Hepatocyte (in vitro differentiated cells): ENCODE data around the gene NR3C2.

ENCODE experiments used
- EZH2 ChIP-seq: fragments of 200-600 bp; sonication (generic); IDR thresholded peaks from 2 replicates; pipeline ENCODE4 v1.6.1; 2016; ENCODE audit warnings: antibody characterized with exemption, mild to moderate bottlenecking, borderline replicate concordance
- TF ChIP-seq, protein P1 (sequence below): fragments of 200-600 bp; sonication (generic); IDR thresholded peaks from 2 replicates; pipeline ENCODE4 v1.5.1; 2016; ENCODE audit warnings: antibody characterized with exemption, mild to moderate bottlenecking; ENCODE audit not compliant: poor library complexity

DNA sequence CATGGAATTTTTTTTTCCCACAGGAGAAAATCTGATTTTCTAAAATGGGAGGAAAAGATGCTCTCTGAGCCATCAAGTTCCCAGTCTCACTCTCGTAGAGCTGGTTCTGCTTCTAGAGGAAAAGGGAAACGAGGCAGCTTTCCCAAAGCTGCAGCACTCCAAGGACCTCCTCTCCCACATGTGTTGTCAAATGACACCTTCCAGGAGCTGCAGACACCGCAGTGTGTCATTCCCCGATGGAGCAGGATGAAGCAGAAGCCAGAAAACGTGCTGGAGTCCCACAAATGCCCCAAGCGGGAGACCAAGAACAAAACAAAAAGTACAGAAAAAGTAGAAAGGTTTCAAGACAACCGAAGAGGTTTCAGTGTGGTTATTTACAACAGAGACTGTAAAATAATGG, 362.3 kb downstream of the NR3C2 start:
- TF ChIP-seq, protein P1, sequence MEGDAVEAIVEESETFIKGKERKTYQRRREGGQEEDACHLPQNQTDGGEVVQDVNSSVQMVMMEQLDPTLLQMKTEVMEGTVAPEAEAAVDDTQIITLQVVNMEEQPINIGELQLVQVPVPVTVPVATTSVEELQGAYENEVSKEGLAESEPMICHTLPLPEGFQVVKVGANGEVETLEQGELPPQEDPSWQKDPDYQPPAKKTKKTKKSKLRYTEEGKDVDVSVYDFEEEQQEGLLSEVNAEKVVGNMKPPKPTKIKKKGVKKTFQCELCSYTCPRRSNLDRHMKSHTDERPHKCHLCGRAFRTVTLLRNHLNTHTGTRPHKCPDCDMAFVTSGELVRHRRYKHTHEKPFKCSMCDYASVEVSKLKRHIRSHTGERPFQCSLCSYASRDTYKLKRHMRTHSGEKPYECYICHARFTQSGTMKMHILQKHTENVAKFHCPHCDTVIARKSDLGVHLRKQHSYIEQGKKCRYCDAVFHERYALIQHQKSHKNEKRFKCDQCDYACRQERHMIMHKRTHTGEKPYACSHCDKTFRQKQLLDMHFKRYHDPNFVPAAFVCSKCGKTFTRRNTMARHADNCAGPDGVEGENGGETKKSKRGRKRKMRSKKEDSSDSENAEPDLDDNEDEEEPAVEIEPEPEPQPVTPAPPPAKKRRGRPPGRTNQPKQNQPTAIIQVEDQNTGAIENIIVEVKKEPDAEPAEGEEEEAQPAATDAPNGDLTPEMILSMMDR: no peak
- TF ChIP-seq EZH2: no peak
